GM19240 (cell line): Measurements from ENCODE around the gene RMP24.
A peak's percentile ranks its signal among the peaks of the same experiment; 100 is the strongest.
"Not testable (repeated sequence)": the region's sequence is repeated elsewhere in the genome, so short reads cannot be mapped to it uniquely, and the experiment has no call there.

Source experiments
- DNase-seq: peaks from one replicate; pipeline ENCODE4 v3.0.0; 2011; ENCODE audit warnings: low spot score; ENCODE audit not compliant: insufficient read length

RMP24 gene

DNA sequence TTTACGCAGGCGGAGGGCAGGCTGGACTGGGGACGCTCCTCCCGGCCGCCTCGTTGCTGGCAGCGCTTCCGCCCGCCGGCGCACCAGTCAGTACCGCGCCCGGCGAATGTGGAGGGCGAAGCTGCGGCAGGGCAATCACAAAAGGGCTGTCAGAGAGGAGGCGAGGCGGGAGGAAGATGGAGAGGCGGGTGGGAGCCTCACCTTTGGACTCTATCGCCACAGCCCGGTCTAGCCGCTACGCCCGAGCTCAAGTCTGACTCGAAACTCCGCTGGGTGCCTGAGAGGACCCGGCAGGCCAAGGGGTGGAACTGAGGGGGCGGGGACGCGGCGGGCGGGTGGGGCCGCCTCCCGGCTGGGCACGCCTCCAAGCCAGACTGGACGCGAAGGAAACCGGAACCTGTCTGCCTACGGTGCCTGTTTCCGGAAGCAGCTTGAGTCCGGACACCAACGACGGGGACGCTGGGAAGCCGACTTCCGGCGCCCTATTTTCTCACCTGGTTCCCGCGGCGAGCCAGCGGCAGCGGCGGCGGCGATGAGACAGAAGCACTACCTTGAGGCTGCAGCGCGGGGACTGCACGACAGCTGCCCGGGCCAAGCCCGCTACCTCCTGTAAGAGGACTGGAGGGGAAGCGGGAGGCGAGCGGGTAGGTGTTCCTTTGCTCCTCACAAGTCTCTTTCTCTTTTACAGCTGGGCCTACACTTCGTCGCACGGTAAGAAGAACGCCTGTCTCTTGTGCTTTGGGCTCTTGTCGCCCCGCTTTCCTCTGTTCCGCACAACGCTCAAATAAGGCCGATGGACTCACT is at the start of gene RMP24:
Gene RMP24 (plus strand): TSS at position 483 of the 804 bp plus-strand sequence.
- DNase-seq, result peak; percentile 85

DNA sequence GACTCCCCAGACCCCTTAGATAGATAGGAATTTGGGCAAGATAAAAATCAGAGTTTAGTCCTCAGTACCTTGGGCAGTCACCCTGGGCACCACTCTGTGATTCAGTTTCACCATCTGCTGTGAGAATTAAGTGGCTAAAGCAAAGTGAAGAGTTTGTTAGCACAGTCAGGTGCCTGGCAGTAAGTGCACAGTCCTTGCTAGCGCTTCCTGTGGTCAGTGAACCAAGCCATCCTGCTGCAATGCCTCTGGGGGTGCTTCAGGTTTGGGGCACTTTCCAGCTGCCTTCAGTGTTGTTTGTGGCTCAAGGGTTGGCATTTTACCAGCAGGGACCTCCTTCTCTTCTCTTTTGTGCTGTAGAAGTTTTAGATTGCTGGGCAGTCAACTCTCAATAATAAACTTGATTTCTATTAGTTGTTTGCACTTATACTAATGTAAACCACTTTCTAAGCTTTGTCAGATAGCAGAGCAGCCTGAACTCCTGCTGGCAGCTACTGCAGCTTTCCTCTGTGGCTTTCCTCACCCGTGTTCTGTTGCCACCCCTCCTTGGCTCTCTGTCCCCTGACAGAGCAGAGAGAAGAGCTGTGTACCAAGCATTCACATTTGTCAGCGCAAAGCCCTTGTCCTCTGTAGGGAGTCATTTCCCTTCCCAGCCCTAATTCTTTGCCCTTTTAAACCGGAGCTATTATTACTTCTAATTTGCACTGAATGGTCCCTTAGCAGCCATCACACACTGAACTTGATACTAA is 48.4 kb upstream of the RMP24 start:
- DNase-seq, result no peak

DNA sequence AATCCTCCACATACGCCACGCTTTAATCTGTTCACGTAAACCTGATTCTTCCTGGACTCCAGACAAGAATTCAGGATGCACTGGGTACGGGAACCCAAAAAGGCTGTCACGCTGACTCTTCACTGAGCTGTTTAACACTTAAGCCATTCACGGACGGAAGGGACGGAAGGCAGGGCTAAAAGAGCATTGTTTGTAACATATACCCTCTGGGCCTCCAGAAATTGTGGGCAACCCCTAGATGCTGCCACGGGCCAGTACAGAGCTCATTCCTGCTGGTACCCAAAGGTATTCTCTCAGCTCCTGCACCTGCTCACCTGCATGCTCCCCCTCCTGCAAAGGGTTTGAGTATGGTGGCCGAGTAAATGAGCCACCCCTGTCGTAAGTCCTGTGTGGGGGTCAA is 45.6 kb upstream of the RMP24 start:
- DNase-seq, result no peak

DNA sequence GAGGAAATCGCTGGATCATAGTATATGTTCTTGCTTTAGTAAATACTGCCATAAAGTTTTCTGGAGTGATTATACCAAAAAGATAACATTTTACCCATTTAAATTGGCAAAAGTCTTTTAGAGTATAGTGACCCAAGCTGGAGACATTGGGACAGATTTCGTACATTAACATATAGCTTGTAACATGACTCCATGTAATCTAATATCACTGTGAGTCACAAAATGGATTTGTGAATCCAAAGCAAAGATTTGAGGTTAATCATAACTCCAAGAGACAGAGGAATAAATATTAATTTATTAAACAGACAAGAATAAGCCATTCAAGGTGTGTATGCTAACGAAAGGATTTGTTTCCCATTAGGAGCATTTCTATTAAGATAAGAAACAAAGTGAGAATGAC is 45.0 kb upstream of the RMP24 start:
- DNase-seq, result no peak

DNA sequence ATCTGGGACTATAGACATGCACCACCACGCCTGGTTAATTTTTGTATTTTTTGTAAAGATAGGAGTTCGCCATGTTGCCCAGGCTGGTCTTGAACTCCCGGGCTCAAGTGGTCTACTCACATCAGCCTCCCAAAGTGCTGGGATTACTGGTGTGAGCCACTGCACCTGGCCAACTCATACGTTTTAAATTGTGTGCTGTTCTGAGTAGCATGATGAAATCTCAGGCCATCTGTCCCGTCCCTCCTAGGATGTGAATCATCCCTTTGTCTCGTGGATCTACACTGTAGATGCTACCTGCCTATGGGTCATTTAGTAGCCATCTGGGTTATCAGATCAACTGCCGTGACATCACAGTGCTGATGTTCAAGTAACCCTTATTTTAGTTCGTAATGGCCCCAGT is 38.5 kb upstream of the RMP24 start:
- no peak for DNase-seq

DNA sequence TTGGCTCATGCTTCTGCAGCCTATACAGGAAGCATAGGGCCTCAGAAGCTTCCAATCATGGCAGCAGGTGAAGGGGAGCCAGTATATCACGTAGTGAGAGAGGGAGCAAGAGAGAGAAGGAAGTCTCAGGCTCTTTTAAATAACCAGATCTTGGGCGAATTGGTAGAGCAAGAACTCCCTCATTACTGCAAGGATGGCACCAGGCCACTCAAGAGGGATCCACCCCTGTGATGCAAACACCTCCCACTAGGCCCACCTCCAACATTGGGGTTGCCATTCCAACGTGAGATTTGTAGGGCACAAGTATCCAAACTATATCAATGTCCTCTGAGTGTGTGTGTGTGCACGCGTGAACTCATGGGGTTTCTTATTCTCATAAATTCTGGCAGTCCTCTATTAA is 37.6 kb upstream of the RMP24 start:
- no peak for DNase-seq

DNA sequence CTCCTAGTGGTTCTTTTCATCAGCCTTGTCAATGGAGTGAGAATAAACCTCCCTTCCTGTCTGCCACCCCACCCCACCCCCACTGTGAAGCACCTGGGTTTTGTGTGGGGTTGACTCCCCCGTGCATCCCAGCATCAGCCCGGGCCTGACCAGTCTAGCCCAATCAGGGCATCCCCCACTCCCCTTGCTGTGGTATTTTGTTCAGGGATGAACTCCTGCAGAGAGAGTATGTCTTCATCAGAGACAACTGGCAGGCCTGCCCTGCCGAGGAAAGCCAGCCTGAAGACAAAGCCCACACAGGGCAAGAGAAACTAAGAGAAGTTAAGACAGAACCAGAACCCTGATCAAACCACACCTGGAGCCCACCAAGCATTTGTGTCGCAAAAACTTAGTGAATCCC is 36.7 kb upstream of the RMP24 start:
- DNase-seq, result no peak

DNA sequence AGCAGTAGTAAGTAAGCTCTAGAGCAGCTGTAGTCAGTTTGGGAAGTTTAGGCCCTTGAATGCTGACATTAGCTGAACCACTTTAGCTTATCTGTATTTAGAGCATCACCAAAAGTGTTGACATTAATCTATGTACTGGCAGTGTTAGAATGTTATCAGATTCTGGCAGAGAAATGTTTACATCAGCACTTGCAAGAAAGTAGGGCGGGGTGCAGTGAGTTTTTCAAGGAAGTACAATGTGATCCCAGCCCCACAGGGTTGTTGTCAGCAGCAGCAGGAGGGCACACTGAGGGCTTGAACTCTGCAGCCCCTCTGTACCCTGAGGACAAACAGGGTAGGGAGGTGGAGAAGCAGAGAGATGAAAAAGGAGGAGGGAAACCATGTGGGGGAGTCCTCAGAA is 35.5 kb upstream of the RMP24 start:
- no peak for DNase-seq

DNA sequence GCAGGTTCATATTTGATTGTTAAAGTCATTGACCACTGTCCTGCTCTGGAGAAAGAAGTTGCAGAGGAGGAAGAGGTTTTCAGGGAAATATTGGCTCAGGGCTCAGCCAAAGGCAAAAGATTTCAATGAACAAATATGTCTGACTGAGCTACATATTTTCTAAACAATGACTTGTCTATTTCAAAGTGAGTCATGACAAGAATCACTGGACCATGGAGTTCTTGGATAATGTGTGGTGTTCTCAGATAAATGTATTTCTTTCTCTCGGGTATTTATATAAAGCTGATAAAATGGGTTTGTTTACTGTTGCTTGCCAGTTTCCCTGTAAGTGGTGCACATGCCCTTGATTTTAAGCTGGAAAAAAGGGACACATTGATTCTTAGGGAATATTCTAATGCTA is 34.3 kb upstream of the RMP24 start:
- DNase-seq, result no peak

DNA sequence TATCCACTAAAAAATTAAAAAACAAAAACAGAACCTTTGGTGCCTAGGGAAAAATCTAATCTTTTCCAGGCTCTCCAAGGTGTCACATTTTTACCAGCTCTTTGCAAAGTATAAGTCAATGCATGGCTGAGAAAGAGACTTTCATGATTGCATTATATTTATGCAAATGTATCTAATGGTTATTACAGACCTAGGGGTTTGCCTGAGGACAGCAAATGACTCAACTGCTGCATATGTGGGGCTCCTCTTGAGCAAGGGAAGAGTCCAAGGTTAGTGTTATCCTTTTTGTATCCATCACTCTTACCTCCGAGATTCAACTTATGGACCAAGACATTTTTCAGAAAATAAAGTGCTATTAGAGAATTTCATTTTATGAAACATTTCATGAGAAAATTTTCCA is 33.9 kb upstream of the RMP24 start:
- no peak for DNase-seq

DNA sequence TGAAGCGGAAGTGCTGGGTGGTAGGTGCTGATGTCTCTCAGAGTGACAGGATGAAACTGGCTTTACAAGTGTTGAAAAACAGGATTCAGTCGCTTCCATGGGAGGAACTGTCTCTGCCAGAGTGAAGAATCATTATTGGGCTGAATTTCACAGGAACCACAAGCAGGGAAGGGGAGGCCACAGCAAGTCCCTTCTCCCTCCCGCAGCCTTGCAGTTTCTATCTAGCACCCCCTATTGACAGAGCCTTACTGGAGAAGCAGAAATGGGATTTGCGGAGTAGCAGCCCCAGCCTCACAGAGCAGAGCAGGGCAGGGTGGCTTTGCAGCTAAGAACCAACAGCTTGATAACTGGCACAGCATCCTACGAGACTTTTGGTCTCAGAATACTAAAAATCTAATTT is 33.3 kb upstream of the RMP24 start:
- DNase-seq, result no peak

DNA sequence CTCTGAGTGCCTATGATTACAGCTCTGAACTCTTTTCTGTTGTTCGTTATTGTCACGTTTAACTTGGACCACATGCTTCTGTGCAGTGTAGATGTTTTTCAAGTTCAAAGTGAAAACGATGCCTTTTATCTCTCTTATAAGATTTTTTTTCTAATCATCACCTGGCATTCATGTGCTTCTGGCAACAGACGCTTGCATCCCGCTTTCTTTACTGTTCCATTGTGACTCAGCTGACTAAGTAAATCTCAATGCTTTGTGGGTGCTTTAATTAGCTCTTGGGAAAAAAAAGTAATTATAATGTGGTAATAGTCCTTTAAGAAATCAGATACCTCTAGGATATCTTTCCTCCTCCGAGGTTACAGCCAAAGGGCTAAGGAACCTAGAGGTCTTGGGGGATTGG is 31.2 kb upstream of the RMP24 start:
- DNase-seq, result no peak

DNA sequence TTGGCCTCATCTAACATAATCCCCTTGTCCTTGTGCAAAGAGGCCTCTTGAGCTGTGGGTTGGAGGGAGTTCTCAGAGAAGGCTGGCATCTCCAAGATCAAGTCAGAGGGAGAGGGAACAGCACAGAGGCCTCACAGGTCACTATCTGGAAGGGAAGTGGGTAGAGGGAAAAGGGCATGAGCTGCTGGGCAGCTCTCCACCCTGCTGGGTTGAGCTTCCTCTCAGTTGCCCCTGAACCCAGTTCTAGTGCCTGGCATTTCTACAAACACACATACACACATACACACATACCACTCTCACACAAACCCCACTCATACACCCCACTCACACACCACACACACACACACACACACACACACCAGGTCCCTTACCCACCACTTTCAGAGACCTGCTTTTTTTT is 30.3 kb upstream of the RMP24 start:
- no peak for DNase-seq

DNA sequence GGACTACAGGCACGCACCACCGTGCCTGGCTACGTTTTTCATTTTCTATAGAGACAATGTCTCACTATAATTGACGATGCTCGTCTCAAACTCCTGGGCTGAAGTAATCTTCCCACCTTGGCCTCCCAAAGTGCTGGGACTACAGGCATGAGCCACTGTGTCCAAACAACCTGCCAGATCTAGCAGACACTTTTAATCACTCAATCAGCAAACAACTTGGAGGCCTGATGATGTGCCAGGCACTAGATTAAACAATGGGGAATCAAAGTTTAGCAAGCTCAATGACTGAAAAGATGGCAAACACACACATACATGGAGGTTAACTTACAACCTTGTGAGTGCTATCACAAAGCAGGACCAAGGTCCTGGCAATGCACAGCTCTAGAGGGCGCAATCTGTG is 29.8 kb upstream of the RMP24 start:
- no peak for DNase-seq

DNA sequence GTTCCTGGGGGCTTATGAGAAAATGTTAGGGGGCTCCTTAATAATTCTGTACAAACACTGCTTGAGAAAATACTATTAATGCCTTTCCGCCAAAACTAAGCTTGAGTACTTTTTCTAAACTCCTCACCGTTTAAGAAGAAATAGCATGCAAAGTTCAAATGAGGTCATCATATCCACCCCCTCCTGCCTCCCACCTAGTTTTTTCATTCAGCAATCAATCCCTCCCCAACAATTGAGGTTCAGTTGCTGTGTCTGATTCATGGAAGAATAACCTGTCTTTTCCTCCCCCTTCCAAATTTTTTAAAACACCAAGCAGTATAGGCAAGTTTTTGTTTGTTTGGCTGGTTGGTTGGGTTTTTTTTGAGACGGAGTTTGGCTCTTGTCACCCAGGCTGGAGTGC is 24.4 kb upstream of the RMP24 start:
- no peak for DNase-seq

DNA sequence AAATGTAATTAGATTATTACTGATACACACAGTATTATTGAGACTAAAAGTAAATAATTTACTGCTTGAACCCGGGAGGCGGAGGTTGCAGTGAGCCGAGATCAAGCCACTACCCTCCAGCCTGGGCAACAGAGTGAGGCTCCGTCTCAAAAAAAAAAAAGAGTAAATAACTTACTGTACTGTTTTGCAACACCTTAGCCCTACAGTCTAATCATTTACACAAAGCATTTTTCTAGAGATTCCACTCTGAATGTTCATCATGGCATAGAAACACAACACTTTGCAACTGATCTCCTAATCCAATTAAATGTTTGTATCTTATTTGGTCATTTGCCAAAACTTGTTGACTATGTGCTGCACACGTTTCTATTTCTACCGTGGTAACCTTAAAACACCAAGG is 23.4 kb upstream of the RMP24 start:
- no peak for DNase-seq

DNA sequence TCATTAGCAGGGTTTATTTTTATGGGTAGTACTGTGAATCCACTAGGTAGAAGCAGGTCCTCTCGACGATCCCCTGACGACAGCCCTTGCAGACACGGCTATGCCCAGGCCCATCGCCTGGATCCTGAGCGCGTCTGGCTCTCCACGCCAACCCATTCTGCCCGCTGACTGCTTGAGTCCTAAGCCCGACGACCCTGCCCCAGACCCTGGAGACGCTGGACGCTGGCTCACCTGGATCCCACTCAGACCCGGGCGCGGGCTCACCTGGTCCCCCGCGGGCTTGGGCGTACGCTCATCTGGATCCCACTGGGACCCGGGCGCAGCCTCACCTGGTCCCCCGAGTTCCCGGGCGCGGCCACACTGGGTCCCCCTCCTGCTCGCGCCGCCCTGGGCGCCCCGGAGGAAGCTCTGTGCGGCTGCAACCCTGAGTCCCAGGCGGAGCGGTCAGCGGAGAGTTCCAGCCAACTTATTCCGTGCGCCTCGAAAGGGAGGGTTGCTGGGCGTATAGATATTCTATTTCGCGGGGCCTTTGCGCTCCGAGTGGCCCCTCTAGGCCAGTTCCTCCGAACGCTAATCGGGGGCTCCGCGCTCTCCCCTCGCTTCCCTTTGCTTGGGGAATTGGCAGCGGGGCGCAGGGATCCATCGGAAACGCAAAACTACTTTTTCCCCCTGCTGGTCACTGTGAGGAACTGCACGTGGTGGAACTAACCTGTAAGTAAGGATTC is 22.4 kb upstream of the RMP24 start:
- peak; percentile 24 for DNase-seq

DNA sequence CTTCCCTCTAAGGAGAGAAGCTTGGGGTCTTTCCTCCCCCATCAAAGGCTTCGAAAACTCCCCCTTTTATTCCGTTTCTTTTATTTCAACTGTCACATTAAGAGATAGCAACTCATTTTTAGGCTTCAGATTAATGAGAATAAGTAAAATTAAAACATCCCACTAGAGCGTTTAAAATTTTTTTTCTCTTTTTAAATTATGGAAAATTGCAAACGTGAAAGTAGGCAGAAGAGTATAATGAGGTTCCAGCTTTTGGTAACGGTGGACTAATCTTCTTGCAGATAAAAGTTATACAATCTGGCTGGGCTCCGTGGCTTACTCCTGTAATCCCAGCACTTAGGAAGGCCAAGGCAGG is 21.9 kb upstream of the RMP24 start:
- no peak for DNase-seq

DNA sequence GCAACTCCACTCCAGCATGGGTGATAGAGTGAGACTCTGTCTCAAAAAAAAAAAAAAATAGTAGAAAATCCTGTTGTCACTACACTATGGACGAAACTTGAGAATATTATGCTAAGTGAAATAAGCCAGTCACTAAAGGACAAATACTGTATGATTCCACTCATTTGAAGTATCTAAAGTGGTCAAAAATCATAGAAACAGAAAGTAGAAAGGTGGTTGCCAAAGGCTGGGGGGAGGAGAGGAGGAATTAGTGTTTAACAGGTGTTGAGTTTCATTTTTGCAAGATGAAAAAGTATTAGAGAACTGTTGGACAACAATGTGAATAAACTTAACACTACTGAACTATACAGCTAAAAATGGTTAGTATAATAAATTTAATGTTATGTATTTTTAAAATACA is 18.8 kb upstream of the RMP24 start:
- DNase-seq, result no peak

DNA sequence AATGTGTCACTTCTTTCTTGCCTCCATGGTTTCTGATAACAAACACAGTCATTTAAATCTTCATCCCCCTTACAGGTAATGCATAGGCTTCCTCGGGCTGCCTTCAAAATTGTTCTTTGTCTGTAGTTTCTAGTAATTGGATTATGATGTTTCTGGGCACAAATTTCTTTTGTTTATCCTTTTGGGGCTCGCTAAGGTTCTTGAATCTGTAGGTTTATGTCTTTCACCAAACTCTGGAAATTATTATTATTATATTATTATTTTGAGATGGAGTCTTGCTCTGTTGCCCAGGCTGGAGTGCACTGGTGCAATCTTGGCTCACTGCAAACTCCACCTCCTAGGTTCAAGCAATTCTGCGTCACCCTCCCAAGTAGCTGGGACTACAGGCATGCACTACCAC is 16.3 kb upstream of the RMP24 start:
- DNase-seq, result no peak

DNA sequence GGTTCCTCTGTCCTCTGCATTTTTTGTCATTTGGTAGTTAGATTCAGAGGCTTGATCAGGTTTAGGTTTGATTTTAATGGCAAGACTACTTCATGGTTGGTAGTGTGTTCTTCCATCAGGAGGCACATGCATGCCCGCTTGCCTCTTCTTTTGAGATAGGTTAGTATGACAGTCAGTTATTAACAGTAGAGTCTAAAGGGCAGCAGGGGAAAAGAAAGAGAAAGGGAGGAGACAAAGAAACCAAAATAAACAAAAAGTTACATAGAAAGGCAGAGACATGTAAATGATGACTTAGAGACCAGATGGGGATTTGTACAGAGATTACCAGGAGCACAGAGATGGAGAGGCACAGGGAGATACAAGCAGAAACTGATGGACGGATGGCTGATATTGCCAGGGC is 10.2 kb upstream of the RMP24 start:
- DNase-seq, result no peak

DNA sequence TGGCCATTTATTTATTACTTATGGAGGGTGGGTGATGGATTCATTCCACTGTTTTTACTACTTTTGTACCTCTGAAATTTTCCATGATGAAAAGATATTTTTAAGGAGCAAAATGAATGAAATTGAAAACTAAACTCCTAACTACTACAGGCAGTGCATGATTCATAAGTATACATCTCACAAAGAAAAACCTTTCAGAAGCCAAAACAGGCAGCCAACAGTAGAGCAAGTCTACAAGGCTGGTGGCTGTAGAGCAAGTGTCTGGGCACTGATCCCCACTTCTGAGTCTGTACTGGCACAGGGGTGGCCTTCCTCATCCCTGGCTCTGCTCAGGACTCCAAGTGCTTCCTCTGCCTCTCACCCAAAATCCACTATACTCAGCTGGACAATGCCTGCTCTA is 8.2 kb upstream of the RMP24 start:
- DNase-seq, result no peak

DNA sequence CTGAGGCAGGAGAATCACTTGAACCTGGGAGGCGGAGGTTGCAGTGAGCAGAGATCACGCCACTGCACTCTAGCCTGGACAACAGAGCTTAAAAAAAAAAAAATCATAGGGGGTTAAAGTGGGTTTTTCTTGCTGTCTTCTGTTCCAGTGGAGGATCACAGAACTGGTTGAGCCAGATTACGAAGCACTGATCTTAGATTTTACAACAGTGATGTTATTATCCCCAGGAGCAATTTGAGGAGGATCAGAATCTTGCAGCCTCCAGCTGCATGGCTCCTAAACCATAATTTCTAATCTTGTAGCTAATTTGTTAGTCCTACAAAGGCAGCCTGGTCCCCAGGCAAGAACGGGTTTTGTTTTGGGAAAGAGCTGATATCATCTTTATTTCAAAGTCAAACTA is 4.6 kb upstream of the RMP24 start:
- DNase-seq, result not testable (repeated sequence)
